ENCODE results near the gene SPOCK3.
"Not testable (repeated sequence)": the region's sequence is repeated elsewhere in the genome, so short reads cannot be mapped to it uniquely, and the experiment has no call there.

The SPOCK3 gene

DNA sequence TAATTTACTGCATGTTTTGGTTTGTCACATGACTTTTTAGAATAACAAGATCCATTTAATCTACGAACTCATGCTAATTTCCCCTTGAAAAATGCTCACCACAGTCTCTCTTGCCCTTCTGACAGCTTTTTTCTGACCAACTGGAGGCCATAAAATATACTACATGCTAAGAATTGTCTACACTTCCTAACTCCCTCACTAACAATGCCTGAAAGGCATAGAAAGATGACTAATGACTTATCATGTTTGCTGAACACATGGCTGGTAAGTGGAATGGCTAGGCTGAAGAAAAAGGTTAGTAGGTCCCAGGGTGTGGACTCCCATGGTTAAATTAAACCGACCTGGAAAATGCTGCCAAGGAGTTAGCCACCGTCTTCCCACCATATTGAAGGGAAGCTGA is 309.9 kb downstream of the SPOCK3 start:
- DNase-seq: no peak

- DNase-seq: no peak
Observed at GRCh38 chr4:166913926-166914325, 320.4 kb downstream of the SPOCK3 start.

- DNase-seq: no peak
Observed at GRCh38 chr4:166903408-166903807, 330.9 kb downstream of the SPOCK3 start.

DNA sequence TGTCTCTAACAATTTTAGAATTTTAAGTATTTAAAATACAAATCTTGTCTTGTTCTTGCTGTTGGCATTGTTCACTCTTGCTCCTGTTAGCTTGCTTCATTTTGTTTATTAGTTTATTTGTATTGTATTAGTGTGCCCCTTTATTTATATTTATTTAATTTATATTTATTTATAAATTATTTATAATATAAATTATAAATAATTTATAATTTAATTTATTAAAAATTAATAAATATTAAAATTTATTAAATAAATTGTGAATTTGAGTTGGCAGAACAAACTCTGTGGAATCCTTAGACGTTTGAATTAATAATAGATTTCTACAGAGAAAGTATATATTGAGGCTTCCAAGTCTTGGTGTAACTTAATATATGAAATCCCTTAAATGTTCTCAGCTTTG is 331.4 kb downstream of the SPOCK3 start:
- no peak for DNase-seq

GRCh38 chr4:166896254-166896653 is 338.0 kb downstream of the SPOCK3 start:
- no peak for DNase-seq

- no peak for DNase-seq
Observed at GRCh38 chr4:166895771-166896170, 338.5 kb downstream of the SPOCK3 start.

GRCh38 chr4:166887457-166887856 is 346.8 kb downstream of the SPOCK3 start:
- no peak for DNase-seq

DNA sequence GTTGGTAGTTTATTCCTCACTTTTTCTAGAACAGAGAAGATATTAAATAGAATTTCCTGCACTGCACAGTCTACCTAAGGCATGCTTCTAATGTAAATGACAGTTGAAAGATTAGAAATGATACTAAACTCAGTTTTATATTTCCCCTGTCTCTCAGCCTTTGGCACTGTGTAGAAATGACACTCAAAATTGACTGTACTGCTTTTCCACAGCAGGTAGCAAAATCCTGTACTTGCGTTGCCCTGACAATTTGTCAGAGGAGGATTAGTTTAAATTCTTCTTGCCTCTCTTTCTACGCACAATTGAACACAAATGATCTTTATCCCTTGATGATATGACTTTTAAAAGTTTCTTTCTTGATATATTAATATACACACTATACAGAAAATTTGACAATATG is 347.6 kb downstream of the SPOCK3 start:
- no peak for DNase-seq

GRCh38 chr4:166882221-166882620 is 352.1 kb downstream of the SPOCK3 start:
- no peak for DNase-seq

DNA sequence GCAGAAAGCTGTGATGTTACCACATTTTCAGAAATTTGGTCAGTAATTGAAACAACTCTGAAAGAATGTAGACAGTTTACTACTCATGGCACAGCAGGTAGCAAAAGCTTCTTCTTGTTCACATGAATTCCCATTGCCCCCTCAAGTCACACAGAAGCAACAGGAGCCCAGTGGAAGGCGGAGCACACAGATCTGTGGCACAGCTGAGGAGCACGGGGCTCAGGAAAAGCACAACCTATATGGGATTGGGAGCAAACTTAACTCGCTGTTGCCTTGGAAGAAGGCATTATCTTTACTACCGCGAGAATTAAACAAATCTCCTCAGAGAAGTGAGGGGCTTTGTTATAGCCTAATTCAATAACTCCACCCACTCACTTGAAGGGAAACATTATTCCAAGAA is 358.5 kb downstream of the SPOCK3 start:
- DNase-seq: no peak

- DNase-seq: no peak
Observed at GRCh38 chr4:166862032-166862431, 372.3 kb downstream of the SPOCK3 start.

- DNase-seq: not testable (repeated sequence)
Observed at GRCh38 chr4:166850398-166850797, 383.9 kb downstream of the SPOCK3 start.

DNA sequence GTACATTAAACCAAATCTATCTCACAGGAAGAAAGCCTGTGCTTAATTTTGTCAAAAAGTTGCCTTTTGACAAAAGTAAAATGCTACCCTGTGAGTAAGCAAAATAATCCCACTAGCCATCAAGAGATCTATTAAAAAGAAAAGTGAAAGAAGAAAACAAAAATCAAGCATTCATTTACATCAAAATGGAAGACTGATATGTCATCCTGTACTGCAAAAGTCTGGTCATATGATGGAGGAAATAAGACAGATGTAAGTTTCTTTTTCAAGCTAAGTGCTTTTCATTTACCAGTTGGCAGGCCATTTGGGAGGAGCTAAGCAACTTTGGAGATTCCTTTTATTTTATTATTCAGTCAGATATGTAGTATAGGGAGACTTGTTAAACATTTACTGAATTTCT is 387.4 kb downstream of the SPOCK3 start:
- no peak for DNase-seq

DNA sequence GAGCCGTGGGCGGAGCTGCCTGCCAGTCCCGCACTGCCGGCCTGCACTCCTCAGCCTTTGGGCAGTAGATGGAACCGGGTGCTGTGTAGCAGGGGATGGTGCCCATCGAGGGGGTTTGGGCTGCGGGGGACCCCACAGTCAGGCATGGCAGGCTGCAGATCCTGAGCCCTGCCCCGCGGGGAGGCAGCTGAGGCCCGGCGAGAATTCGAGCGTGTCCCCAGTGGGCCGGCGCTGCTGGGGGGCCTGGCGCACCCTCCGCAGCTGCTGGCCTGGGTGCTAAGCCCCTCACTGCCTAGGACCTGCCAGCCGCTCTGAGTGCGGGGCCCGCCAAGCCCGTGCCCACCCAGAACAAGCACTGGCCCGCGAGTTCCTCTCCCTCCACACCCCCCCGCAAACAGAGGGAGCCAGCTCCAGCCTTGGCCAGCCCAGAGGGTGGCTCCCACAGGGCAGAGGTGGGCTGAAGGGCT is 391.5 kb downstream of the SPOCK3 start:
- no peak for DNase-seq

- DNase-seq: no peak
Observed at GRCh38 chr4:166839615-166840251, 394.6 kb downstream of the SPOCK3 start.

DNA sequence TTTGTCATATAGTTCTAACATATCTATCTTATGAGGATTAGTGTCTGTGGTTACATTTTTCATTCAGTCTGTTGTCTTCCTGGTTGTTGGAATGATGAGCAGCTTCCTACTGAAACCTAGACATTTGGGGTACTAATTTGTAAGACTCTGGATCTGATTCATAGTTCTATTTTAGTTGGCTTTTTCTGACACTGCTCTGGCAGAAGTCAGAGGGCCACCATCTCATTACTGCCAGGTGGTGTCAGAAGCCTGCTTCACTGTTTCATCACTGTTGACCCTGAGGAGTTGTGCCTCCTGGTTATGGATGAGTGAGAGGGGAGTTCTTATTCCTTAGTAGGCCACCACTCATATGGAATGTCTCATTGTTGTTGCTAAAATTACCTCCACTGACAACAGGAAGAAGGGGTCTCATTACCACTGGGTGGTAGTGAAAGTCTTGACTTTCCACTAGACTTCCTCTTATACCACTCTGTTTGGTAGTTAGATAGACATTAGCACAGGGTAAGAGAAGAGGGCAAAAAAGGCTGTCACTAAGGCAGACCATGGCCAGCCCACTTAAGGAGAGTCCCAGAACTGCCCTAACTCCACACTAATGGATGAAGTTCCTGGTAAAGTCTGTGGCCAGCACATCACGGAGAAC is 395.2 kb downstream of the SPOCK3 start:
- no peak for DNase-seq

GRCh38 chr4:166836865-166837264 is 397.4 kb downstream of the SPOCK3 start:
- DNase-seq: no peak

DNA sequence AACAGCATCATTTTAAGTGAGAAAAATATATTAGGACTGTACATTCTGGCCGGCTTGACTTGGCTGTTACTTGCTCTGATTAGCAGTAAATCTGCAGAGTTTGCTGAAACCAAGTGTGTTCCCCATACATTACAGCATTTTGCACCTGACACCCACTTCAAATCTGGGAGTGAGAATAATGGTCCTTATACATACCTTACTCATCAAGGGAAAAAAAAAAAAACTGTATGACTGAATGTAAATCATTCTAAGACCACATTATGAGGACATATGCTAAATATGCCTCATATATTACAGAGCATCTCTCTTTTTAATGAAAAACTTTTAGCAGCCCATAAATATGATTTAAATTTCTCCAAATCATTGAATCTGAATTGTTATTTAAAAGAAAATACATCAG is 406.7 kb downstream of the SPOCK3 start:
- no peak for DNase-seq

DNA sequence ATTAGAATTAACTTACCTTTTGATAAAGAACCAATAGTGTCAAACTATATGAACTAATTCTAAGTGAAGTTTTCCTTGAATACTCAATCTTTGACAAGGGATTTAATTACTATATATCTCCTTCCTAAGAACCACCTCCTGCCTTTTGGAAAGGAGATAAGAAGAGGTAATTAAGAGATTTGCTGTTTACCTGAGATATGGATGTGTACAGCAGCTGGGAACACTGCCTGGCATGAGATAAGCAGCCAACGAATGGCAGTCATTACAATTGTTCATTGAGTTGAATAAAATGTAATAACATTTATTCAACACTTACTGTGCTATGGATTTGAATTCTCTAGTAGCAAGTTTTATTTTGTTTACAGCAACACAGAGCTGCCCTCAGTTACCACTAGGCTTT is 407.1 kb downstream of the SPOCK3 start:
- DNase-seq: no peak

DNA sequence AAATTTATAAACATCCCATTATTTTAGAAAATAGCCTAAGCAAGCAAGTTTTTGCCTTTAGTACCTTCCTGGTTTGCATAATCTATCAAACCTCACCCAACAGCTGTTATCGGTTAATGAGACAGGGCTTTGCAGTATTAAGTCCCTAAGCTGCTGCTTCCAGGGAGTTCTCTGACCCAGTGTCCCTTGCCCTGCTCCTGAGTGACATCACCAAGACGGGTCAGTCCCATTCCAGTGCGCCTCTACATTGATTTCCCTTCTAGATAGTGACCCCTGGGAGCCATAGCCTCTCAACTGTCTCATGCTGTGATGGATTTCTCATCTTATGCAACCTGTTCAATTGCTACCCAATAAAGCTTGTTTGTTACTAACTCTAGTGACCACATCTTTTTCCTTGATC is 410.4 kb downstream of the SPOCK3 start:
- no peak for DNase-seq

DNA sequence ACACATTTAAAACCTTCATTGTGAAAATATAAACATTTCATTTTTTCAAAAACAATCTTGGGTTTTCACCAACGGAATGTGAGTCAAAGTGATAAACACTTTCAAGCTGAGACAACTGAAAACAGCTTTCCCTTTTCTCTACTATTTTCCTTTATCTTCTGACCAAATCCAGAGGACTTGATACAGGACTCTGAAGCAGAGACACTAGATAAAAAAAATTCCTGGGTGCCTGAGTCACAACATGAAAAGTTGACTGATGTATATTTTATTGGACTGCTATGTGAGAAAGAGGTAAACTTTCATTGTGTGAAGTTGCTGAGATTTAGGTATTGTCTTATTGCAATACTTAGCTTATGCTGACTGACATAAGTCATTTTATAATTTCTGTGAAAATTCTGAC is 411.2 kb downstream of the SPOCK3 start:
- DNase-seq: no peak

DNA sequence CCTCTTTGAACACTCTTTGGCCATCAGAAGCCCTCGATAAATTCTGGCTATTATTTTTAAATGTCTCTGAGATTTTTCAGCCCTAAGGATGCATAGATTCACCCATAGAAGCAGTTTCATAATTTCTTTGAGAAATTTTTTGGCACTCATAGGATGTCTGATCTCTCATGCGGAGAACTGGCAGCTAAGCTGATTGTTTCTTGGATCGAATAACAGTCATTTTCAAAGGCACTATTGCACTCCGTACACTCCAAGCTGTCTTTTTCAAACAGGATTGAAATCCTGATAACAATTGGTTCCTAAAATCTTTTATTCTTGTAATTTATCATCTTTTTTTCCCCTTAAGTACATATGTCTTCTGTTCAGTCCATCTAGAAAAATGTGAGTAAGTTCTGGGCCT is 411.9 kb downstream of the SPOCK3 start:
- DNase-seq: no peak

DNA sequence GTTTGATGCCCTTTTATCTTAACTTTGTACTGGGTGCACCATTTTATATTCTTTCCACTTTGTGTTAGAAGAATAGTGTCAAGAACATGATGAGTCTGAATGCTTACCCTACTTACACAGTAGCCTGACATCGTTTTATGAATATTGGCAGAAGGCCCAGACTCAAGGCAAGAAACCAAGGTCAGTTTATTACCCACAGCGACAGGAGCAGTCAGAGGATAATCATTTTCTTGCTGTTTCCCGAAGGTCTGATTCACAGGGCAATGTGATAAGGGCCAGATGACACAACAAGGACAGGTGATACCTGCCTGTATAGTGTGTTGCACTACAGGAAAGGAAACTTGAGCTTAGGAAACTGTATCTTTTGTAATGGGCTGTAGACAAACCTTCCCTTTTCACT is 417.4 kb downstream of the SPOCK3 start:
- no peak for DNase-seq

GRCh38 chr4:166808380-166808779 is 425.9 kb downstream of the SPOCK3 start:
- no peak for DNase-seq

DNA sequence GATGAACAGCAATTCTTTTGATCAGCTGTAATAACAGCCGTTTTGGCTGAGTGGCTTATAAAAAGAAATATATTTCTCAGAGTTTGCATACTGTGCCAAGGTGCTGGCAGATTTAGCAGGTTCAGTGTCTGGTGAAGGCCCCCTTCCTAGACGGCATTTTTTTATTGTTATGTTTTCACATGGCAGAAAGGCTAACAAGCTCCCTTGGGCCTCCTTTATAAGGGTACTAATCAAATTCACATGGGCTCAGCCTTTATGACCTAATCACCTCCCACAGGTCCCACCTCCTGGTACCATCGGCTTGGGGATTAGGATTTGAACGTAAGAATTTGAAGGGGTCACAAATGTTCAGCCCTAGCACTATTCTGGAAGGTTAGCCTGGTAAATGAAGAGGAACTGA is 431.9 kb downstream of the SPOCK3 start:
- no peak for DNase-seq

All from activated CD8-positive, alpha-beta memory T cell treated with anti-CD3 and anti-CD28 coated beads for 24 hours (primary cell).